ENCODE data around the gene LSM14B. TPM values are rescaled to one million over a fixed set of nuclear protein-coding genes. Genes with fewer than 3 reads are reported as not detected.

LSM14B gene
- 100 to 1,000 TPM; 116 to 137 TPM for total RNA-seq
- 91.0 TPM for polyA plus RNA-seq (ENCODE audit: insufficient read depth, low read depth, low replicate concordance)
- long read RNA-seq, donor 1, partial matches to known transcripts = 0 of 9 reads
- long read RNA-seq, donor 1, other reads (novel, unspliced or antisense) = 7 of 9 reads
- long read RNA-seq, donor 2, partial matches to known transcripts = 0 of 4 reads
- long read RNA-seq, donor 2, other reads (novel, unspliced or antisense) = 0 of 4 reads

DNA sequence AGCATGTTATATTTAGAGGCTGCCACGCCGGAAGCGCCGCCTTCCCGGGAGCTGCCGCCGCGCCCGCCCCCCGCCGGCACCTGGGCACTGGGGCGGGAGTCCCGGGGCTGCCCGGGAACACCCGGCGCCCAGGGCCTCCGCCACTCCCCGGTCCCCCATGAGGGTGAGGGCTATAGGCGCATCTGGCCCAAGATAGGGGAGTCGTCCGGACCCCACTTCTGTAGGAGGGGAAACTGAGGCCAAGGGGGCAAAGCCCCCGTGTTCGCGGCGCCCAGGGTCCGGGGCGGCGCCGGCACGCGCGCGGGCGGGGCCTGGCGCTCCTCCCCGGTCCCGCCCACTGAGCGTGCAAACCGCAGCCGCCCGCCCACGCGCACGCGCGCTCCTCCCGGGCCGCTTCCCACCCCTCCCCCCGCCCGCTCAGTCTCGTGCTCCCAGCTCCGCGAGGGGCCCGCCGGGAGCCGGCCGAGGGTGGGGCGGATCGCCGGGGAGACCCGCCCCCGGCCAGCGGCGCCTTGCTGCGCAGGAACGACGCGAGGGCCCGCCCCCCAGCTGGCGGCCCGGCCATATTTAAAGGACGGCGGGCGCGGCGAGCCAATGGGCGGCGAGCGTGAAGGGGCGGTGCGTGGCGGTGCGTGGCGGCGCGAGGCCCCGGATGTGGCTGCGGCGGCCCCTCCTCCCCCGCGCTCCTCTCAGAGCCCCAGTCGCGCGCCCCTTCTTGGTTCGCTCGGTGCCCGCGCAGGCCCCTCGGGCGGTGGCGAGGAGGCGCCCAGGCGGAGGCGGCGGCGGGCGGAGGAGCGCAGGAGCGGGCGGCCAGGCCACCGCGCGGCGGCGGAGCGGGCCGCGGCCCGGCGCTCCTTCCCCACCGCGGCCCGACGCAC, at the start of gene LSM14B:
LSM14B (plus strand) TSS at position 700 of the 878 bp plus-strand sequence. CDS start 192 bp downstream, outside the sequence.
- peak within 1 kb of the TSS; percentile 96 to 97 for H3K27ac ChIP-seq
- no peaks in the 10 kb centered on the region for H3K36me3 ChIP-seq (ENCODE audit: low read depth, missing control alignments)
- WGBS, 2 donors = 0% methylated on average over 38 to 74 of the region's 124 CpGs
- TF ChIP-seq, protein P1, sequence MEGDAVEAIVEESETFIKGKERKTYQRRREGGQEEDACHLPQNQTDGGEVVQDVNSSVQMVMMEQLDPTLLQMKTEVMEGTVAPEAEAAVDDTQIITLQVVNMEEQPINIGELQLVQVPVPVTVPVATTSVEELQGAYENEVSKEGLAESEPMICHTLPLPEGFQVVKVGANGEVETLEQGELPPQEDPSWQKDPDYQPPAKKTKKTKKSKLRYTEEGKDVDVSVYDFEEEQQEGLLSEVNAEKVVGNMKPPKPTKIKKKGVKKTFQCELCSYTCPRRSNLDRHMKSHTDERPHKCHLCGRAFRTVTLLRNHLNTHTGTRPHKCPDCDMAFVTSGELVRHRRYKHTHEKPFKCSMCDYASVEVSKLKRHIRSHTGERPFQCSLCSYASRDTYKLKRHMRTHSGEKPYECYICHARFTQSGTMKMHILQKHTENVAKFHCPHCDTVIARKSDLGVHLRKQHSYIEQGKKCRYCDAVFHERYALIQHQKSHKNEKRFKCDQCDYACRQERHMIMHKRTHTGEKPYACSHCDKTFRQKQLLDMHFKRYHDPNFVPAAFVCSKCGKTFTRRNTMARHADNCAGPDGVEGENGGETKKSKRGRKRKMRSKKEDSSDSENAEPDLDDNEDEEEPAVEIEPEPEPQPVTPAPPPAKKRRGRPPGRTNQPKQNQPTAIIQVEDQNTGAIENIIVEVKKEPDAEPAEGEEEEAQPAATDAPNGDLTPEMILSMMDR (IDR thresholded peaks at IDR 0.05) = no peak
- TF ChIP-seq POLR2A (IDR thresholded peaks at IDR 0.05) = no peak
- H3K4me3 ChIP-seq = peak within 1 kb of the TSS; percentile 83 to 90
- peaks cover 15% of the 10 kb centered on the region for H3K4me1 ChIP-seq
- intact Hi-C loops (cut with DNase I; ENCODE audit: low total_unique reads) = loop anchor here (5.0 kb wide), 2 partner anchors 55 to 100 kb away; partner anchors contain the start of gene TAF4
- no peaks in the 10 kb centered on the region for H3K9me3 ChIP-seq
- H3K27me3 ChIP-seq = no peaks in the 10 kb centered on the region
- DNase-seq = peak; percentile 96

DNA sequence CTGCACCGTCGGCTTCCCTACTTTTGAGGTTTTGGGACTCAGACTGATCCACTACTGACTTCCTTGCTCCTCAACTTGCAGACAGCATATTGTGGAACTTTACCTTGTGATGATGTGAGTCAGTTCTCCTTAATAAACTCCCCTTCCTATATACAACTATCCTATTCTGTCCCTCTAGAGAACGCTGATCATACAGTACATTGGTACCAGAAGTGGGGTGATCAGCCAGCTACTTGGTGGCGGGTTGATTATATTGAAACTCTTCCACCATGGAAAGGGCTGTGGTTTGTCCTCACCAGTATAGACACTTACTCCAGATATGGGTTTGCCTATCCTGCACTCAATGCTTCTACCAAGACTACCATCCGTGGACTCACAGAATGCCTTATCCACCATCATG, 49.0 kb upstream of the LSM14B start:
- no peak overlapping the region for H3K4me3 ChIP-seq
- H3K27ac ChIP-seq = no peak overlapping the region
- H3K4me1 ChIP-seq = no peaks in the 10 kb centered on the region
- intact Hi-C loops (cut with DNase I; ENCODE audit: low total_unique reads) = no loop called here
- TF ChIP-seq, protein P1 (IDR thresholded peaks at IDR 0.05) = no peak
- no peak for TF ChIP-seq POLR2A (IDR thresholded peaks at IDR 0.05)
- no peak for DNase-seq
- no peaks in the 10 kb centered on the region for H3K9me3 ChIP-seq
- 95 to 98% methylated on average over 5 of the region's 5 CpGs for WGBS, 2 donors
- H3K27me3 ChIP-seq = no peaks in the 10 kb centered on the region
- H3K36me3 ChIP-seq (ENCODE audit: low read depth, missing control alignments) = no peaks in the 10 kb centered on the region

DNA sequence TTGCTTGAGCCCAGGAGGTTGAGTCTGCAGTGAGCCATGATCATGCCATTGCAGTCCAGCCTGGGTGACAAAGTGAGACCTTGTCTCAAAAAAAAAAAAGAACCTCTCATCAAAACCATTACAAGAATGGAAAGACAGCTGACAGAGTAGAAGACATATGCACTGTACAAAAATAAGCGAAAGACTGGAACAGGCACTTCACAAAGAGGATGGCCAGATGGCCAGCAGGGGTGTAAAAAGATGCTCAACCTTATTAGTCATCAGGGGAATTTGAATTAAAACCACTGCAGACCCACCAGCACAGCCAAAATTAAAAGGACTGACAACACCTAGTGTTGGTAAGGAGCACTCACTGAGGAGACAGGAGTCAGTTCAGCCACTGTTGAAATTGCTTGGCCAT, 43.1 kb upstream of the LSM14B start:
- H3K4me3 ChIP-seq = no peak overlapping the region
- intact Hi-C loops (cut with DNase I; ENCODE audit: low total_unique reads) = no loop called here
- no peak overlapping the region for H3K27ac ChIP-seq
- no peak for TF ChIP-seq POLR2A (IDR thresholded peaks at IDR 0.05)
- TF ChIP-seq, protein P1 (IDR thresholded peaks at IDR 0.05) = no peak
- no peaks in the 10 kb centered on the region for H3K27me3 ChIP-seq
- WGBS, 2 donors = 100% methylated on average over 1 of the region's 1 CpG
- no peaks in the 10 kb centered on the region for H3K36me3 ChIP-seq (ENCODE audit: low read depth, missing control alignments)
- no peaks in the 10 kb centered on the region for H3K4me1 ChIP-seq
- DNase-seq = no peak
- H3K9me3 ChIP-seq = no peaks in the 10 kb centered on the region

DNA sequence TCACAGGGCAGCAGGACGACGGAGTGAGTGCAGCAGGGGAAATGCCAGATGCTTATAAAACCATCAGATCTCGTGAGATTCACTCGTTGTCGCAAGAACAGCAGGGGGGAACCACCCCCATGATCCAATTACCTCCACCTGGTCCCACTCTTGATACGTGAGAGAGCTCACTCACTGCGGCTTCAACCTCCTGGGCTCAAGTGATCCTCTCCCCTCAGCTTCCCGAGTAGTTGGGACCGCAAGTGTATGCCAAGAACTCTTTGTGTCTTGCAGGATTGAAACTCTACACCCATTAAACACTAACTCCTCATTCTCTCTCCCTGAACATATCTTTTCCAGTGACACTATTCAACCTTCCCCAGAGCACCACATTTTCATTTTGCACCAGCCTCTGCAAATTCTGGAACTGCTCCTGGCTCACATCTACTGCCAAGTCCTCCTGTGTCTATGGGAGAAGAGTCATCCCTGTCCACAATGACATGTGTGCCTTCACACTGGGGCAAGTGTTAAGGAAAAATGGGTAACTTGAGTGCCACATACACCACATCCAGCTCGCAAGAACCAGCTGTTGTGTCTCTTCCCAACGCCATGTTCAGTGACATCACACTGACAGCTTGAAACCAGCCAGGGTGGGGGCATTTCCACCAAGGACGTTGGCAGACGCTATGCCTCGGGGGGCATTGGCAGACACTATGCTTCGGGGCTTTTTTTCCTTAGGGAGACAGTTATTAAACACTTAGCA, 41.9 kb upstream of the LSM14B start:
- no peaks in the 10 kb centered on the region for H3K36me3 ChIP-seq (ENCODE audit: low read depth, missing control alignments)
- H3K9me3 ChIP-seq = no peaks in the 10 kb centered on the region
- intact Hi-C loops (cut with DNase I; ENCODE audit: low total_unique reads) = no loop called here
- H3K27me3 ChIP-seq = no peaks in the 10 kb centered on the region
- no peaks in the 10 kb centered on the region for H3K4me1 ChIP-seq
- WGBS, 2 donors = 68 to 69% methylated on average over 14 to 15 of the region's 15 CpGs
- DNase-seq = no peak
- TF ChIP-seq, protein P1 (IDR thresholded peaks at IDR 0.05) = no peak
- no peak for TF ChIP-seq POLR2A (IDR thresholded peaks at IDR 0.05)
- no peak overlapping the region for H3K4me3 ChIP-seq
- H3K27ac ChIP-seq = no peak overlapping the region

Measured in testis (tissue), 5 donors.